NCI-H446 treated with DMSO at 0.1 percent for 48 hours (cell line): ENCODE results near the gene FBXL7.

Experiments
- DNase-seq: peaks from one replicate; lab custom pipeline; 2025; lab: John Stamatoyannopoulos, UW

FBXL7 gene

DNA sequence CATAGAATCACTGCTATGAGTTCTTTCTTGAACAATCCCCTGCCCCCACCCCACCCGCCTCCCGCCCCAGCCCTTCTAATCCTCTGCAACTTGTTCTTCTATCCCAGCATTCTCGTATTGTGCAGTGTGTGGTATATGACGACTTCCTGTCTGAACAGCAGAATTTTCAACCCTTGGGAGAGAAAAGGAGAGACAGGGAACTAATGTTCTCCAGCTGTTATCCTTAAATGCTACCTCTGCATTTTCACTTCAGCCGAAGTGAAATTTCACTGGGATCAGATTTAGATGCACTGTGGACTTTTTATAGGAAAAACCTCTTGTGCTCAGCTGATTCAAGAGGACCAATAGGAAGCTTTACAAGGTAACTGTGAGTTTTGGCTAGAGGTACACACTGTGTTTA, 2.2 kb downstream of the FBXL7 start:
- DNase-seq = no peak

DNA sequence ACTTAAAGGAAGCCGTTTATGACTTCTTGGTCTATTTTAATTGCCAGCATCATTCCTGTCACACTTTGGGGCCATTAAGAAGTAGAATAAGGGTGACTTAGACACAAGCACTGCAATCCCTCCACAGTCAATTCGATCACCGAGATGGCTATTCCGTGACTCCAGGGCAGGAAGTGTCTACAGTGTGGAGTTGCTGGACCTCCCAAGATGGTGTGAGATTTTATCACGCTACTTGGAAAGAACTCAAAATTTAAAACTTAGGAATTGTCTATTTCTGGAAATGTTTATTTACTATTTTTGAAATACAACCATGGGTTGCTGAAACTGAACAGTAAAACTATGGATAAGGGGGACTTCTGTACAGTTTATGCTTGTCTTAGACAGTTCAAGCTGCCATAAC, 6.2 kb downstream of the FBXL7 start:
- DNase-seq = no peak

DNA sequence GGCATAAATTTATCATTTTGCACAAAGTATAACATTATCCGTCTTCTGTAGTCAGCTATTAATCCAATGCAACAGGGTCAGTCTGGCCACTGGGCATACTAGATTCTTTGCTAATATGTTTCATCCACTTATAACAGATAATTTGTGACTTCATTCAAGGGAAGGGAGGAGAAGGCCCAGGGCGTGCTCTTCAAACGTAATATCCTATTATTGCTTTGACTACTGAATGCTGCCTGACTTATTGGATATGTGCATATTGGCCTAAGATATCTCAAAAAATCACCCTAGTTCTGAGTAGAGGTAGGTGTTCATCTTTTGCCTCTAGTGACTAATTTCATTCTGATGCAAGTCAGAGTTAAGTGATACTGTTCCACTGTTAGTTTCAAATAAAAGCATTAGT, 6.9 kb downstream of the FBXL7 start:
- DNase-seq = no peak

DNA sequence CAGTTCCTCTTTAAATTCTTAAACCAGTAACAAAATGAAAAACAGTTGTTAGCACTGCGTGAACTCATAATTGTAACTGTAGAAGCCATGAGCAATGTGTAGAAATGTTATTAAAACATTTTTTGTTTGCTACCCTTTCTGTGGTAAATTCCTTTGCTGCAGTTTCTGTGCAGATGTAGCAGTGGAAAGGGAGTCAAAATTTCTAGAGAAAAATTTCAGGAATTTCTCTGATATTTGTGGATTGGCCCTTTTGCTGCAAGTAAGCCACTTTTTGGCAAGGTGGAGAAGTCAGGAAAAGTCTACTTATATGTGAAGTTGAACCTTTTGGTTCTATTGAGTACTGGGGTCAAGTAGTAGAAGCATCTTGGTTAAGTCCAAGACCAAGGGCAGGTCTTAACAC, 10.1 kb downstream of the FBXL7 start:
- no peak for DNase-seq

DNA sequence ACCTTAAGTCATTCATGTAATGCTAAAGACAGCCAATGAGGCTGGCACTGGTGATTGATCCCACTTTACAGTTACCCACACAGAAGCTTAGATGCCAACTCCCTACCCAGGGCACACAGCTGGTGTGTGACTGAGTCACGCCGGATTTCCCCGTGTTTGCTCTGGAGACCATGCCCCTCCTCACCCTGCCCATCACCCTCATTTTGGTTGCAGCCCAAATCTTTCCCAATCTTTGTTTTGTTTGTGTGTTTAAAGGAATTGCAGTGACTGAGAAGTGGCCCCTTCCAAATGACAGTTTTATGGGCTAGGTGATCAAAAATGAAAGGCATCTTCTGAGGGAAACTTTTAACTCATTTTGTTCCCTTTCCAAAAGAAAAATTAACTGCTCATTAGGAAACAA, 10.9 kb downstream of the FBXL7 start:
- no peak for DNase-seq

DNA sequence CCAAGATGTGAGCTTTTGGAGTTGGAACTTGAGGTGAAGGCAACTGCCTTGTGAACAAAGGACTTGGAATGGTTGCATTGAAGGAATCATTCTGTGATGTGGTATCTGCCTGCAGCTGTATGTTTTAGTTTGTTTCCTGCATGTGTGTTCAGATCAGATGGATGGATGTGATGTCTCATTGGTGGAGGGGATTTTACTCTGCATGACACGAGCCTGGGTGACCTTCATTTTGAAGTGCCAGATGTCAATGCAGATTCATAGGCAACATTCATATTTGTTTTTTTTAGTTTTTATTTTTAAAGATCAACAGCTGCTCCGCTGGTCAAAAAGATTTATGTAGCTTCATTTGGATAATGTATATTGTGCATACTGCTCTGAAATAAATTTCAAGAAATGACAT, 13.5 kb downstream of the FBXL7 start:
- no peak for DNase-seq

DNA sequence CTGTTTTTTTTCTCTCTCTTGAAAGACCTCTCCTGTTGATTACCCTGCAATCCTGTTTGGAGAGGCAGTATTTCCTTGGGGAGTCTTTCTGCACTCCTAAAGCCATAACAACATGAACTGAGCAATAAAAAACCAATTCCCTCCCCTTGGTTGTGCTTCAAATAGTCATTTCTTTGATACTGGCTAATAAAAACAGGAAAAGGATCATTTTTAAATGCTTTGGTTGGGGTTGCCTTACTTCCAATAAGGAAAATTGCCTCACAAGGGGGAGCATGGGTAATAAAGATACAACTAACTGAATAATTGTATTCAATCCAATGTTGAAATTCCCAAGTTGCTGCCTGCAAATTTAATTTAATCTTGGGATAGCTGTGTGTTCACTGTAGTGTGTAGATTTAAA, 13.9 kb downstream of the FBXL7 start:
- no peak for DNase-seq

DNA sequence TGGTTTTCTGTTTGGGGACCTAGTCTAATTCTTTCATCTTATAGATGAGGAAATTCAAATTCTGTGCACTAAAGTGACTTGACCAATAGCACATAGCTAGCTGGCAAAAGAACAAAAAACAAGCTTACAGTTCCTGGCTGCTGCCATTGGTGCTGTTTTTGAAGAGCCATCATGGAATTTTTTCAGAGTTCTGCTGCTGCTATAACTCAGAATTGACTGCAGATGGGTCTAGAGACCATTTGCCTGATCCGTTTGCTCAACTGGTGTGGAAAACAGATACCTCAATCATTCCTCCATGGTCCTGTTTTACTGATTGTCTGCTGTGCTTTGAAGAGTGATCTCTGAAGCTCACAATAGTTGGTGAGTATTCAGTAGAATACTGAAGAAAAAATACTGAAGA, 15.2 kb downstream of the FBXL7 start:
- no peak for DNase-seq

DNA sequence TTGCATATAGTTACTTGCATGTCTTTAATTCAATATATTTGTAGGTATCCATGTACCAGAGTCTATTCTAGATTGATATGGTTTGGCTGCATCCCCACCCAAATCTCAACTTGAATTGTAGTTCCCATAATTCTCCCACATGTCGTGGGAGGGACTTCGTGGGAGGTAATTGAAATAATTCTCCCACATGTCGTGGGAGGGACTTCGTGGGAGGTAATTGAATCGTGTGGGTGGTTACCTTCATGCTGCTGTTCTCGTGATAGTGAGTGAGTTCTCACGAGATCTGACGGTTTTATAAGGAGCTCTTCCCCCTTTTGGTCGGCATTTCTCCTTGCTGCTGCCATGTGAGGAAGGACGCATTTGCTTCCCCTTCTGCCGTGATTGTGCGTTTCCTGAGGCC, 16.5 kb downstream of the FBXL7 start:
- DNase-seq = no peak

DNA sequence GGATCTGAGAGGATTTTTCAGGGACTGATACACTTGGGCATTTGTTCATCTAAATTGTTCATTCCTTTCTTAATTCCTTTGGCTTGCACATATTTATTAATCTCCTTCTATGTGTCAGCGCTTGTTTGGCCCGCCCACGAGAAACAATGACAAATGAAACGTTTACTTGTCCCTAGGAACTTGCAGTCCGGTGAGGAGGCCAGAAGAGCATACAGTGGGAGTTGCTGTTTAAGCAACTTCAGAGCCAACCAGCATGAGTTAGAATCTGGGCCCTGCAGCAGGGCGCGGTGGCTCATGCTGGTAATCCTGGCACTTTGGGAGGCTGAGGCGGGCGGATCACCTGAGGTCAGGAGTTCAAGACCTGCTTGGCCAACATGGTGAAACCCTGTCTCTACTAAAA, 18.8 kb downstream of the FBXL7 start:
- DNase-seq = no peak

DNA sequence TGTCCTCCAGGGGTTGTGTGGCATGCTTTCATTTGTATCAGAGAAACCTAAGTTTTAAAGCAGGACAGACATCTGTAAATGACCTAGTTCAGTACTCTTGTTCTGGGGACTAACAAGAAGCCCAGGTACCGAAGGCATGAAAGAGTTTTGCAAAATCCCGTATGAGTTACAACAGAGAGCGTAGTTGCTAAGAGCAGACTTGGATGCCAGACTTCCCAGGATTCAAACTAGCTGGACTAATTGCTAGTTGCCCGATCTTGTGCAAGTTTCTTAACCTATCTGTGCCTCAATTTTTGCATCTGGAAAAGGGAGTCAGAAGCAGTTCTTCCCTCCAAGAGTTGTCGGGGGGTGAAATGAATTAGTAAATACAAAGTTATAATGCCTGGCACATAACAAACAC, 20.9 kb downstream of the FBXL7 start:
- no peak for DNase-seq

DNA sequence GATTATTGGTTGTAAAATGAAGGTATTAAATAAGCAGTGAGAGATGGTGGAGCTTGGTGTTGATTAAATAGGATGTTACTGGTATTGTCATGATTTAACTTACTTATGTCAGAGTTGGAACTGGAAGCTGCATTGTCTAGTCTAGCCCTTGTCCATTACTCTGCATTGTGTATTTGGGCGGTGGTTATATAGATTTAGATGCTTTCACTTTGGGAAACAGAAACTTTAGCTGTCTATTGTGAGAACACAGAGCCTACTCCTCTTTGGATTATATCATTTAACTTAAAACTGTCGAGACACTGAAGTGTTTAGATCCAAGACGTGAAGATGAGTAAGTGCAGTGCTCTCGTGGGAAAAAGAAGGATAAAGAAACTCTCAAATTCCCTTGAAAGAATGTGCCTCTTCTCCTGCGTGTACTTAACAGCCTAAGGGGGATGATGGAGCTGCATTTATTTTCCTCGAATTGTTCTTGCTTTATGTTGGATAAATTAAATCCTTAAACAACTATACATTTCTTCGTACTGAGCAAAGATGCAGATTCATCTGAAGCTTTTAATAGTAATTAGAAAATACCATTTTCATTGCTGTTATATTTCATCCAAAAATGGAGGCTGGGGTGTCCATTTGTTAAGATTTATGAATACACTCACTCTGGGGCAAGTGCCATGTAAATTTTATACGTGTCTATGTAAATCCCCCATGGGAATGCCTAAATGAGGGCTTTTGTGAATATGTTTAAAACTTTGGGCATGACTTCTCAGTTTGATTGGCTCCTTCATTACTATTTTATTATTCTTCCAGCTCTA, 21.6 kb downstream of the FBXL7 start:
- DNase-seq = no peak

DNA sequence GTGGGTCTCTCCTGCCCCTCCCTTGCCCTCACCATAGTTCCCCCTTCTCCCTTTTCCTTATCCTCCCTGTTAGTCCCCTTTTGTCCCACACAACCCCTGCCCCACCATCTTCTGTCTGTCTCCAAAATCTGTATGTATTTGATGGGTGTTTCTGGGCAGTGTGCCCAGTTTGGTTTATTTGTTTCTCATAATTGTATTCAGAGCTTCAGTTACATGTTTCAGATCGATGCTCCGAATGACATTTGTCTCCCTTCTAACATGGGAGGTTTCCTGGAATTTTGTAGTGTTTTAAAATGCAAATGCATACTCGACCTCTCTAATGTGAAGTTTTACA, 22.2 kb downstream of the FBXL7 start:
- no peak for DNase-seq

DNA sequence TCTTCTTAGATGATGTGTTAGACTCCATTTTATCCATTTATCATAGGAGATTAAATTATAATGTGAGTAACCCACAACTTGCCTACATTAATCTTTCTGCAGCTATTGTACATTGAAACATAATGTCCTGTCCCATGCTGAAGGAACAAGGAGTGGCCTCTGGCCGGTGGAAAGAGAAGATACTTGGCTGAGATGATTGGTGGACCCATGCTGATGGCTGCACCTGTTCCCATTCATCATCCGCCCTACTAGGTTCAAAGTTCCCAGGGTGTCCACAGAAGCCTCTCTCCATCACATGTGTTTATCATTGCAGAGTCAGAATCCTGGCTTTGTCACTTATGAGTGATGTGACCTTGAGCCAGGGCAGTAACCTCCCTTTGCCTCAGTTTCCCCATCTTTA, 24.7 kb downstream of the FBXL7 start:
- no peak for DNase-seq

DNA sequence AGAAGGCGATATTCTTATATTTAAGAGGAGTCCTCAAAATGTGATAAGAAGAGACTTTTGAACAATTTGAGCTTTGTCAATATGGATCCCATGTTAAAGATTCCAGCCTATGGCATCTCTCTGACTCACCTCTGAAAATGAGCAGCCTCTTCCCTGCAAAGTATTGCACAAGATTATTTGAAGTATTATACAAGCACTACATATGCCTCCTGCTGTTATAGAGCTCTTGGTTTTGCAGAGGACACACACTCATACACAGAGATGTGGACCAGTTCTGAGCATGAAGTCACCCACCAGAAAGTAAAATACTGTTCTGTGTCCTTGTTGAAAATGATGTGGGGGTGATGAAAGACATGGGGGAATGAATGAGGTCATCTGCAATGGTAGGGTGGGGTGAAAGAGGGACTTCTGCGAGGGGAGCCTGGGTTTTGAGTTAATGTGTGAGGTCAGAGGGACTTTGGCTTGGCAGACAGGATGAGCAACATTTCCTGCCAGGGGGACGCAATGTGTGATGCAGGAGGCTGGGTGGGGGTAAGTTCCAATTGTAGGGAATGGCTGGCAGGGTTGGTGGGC, 25.8 kb downstream of the FBXL7 start:
- DNase-seq = no peak

DNA sequence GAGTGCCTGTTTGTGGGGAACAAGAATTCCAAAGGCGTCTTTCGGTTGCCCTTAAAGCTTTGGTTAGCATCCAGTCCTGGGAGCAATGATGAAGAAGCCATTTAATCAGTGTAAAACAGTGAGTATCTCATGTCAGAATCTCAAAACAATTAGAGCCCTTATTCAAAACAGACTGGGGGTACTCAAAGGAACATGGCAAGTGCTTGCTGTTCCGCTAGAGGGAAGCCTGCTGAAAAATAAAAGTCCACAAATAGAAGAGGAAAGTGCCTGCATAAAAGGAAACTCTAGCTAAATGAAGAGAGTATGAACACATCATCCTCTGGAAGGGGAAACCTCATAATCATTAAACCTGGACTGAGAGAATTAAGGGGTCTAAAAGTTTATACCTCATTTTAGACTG, 26.4 kb downstream of the FBXL7 start:
- DNase-seq = no peak

DNA sequence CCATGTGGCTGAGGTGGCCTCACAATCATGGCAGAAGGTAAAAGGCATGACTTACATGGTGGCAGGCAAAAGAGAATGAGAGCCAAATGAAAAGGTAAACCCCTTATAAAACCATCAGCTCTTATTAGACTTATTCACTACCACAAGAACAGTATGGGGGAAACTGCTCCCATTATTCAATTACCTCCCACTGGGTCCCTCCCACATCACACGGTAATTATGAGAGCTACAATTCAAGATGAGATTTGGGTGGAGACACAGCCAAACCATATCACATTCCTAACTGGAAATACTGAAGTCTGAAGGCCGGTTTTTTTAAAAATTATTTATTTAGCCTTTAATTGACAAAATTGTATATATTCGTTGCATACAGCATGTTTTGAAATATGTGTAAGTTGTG, 28.5 kb downstream of the FBXL7 start:
- no peak for DNase-seq

DNA sequence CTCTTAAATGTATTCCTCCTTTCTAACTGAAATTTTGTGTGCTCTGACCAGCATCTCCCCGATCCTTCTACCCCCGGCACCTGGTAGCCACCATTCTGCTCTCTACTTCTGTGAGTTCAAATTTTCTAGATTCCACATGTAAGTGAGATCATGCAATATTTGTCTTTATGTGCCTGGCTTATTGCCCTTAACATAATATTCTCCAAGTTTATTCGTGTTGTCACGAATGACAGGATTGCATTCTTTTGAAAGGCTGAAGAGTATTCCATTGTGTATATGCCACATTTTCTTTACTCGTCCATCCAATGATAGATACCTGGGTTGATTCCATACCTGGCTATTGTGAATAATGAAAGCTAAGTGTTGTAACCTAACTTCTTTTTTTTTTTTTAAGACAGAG, 29.0 kb downstream of the FBXL7 start:
- DNase-seq = no peak

DNA sequence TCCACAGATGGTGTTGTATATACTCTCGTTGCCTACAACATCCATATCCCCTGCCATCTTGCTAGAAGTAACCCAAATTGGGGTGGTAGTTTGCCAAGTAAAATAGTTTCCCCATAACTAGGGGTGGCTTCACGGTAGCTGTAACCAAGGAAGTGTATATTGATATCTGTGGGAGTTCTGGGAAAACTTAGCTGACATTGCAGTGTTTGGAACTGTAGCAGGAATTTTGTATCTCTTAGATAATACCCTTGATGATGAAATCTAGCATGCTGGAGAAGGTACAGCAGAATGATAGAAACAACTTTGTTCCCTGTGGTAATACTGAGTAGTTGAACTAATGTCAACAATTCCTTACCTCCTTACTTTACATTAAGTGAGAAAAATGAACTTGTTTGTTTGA, 29.8 kb downstream of the FBXL7 start:
- no peak for DNase-seq

DNA sequence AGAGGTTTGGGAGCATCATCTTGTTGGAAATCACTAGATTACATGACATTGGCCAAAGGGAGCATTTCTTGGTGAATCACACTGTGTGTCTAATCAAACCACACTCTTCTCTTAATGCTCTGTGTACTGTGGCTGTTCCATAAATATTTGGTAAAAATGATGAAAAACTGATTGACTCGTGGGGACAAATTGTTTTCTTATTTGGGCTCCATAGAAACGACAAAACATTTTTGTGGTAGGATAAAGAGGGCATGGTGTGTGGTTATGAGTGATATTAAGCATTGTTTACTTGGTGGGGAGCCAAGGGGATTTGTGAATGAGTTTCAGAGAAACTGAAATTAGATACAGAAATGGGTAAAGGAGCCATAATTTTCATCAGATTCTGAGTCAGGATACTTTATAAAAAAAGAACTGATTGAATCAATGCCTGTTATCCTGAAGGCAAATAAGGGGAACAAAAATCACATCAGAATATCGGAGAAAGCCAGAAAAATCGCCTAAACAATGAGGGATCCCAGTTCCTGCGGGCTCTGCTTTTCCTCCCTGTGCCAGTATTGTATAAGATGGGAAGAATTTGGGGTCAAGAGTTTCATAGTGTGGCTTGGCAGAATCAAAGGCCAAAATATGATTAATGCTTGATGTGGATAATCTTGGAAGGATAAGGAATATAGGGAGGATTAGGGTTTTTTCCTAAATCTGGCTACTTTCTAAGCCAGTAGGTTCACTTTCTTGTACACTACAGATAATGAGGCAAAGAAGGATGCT, 33.3 kb downstream of the FBXL7 start:
- no peak for DNase-seq

DNA sequence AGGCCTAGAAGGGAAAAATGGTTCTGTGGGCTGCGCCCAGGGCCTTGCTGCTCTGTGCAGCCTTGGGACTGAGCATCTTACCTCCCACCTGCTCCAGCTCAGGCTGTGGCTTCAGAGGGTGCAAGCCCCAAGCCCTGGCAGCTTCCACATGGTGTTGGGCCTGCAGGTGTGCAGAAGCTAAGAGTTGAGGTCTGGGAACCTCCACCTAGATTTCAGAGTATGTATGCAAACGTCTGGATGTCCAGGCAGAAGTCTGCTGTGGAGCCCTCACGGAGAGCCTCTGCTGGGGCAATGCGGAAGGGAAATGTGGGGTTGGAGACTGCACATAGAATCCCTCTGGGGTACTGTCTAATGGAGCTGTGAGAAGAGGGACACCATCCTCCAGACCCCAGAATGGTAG, 36.0 kb downstream of the FBXL7 start:
- no peak for DNase-seq

DNA sequence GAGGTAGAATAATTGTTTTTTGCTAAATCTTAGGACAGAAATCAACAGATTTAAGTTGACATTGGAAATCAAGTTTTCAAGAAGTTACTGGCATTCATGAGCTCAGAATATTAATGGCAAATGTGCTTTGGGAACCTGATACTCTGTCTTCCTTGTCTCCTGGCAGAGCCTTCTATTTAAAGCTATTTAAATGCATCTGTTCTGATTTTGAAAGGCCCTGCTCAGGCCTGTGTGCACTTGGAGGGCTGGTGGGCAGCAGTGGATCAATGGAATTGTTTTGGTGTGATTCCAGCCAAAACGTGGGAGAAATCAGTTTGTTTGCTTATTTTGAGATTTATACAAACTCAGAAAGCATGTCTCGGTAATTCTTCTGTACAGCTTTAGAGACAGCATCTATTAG, 38.5 kb downstream of the FBXL7 start:
- no peak for DNase-seq

DNA sequence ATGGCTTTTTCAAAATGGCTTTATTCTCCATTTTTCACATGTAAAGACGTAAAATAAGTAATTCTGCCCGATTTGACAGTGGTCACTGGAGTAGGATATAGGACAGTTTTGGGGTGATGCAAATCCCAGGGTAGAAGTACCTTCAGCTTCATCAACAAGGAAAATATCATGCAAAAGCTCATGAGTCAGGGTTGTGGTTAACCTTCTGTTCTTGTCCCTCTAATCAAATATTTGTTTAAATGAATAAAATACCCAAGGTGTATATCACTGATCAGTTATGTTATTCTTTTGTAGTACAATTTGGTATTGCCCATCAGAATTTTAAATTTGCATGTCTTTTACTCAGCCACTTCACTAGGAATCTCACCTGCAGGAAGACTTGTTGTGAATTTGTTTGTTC, 40.0 kb downstream of the FBXL7 start:
- DNase-seq = no peak

DNA sequence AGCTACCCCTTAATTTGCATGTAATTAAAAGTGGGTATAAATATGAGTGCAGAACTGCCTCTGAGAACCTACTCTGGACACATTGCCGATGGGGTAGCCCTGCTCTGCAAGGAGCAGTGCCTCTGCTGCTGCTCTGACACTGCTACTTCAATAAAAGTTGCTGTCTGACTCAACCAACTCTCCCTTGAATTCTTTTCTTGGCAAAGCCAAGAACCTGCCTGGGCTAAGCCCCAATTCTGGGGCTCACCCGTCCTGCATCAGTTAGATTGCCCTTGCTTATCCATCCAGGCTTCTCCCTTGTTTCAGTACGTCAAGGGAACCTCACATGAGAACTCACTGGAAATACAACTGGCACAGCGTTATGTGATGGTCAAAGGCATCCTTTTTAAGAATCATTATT, 44.1 kb downstream of the FBXL7 start:
- no peak for DNase-seq
